HG03565 (cell line): ENCODE measurements around the gene ADAMTS2.

Experiments used
- ATAC-seq: cut with Tn5 transposase; IDR thresholded peaks from one replicate; pipeline ENCODE4 v1.9.1; 2021; ENCODE audit warnings: mild to moderate bottlenecking, moderate library complexity; ENCODE audit not compliant: unreplicated experiment

The ADAMTS2 gene

GRCh38 chr5:179344431-179345182 is 654 bp downstream of the ADAMTS2 start:
- no peak for ATAC-seq

- ATAC-seq, result no peak
Observed at GRCh38 chr5:179343719-179344430, 1.4 kb downstream of the ADAMTS2 start.

- ATAC-seq, result no peak
Observed at GRCh38 chr5:179343021-179343718, 2.1 kb downstream of the ADAMTS2 start.

GRCh38 chr5:179342577-179342976 is 2.7 kb downstream of the ADAMTS2 start:
- ATAC-seq, result no peak

- no peak for ATAC-seq
Observed at GRCh38 chr5:179340465-179340864, 4.8 kb downstream of the ADAMTS2 start.

GRCh38 chr5:179339996-179340395 is 5.3 kb downstream of the ADAMTS2 start:
- ATAC-seq, result no peak

GRCh38 chr5:179339081-179339480 is 6.2 kb downstream of the ADAMTS2 start:
- ATAC-seq, result no peak

GRCh38 chr5:179337796-179338676 is 7.2 kb downstream of the ADAMTS2 start:
- no peak for ATAC-seq

- no peak for ATAC-seq
Observed at GRCh38 chr5:179336871-179337795, 8.1 kb downstream of the ADAMTS2 start.

- no peak for ATAC-seq
Observed at GRCh38 chr5:179336126-179336870, 9.0 kb downstream of the ADAMTS2 start.

GRCh38 chr5:179333796-179334761 is 11.2 kb downstream of the ADAMTS2 start:
- ATAC-seq, result no peak

- no peak for ATAC-seq
Observed at GRCh38 chr5:179332741-179333290, 12.4 kb downstream of the ADAMTS2 start.

- no peak for ATAC-seq
Observed at GRCh38 chr5:179331591-179332375, 13.5 kb downstream of the ADAMTS2 start.

GRCh38 chr5:179330186-179330900 is 14.9 kb downstream of the ADAMTS2 start:
- no peak for ATAC-seq

GRCh38 chr5:179328291-179328690 is 17.0 kb downstream of the ADAMTS2 start:
- no peak for ATAC-seq
